ENCODE data around the gene DEPDC1B.
"Not testable (repeated sequence)": the region's sequence is repeated elsewhere in the genome, so short reads cannot be mapped to it uniquely, and the experiment has no call there.

The DEPDC1B gene

GRCh38 chr5:60690326-60690725 is 9.6 kb downstream of the DEPDC1B start:
- DNase-seq: no peak

- DNase-seq: no peak
These were observed 11.0 kb downstream of the DEPDC1B start for GRCh38 chr5:60688980-60689379.

- DNase-seq: no peak
These were observed 11.8 kb downstream of the DEPDC1B start for GRCh38 chr5:60687927-60688720.

- no peak for DNase-seq
These were observed 13.8 kb downstream of the DEPDC1B start for GRCh38 chr5:60686157-60686556.

- no peak for DNase-seq
These were observed 14.3 kb downstream of the DEPDC1B start for GRCh38 chr5:60685700-60686099.

GRCh38 chr5:60685028-60685427 is 14.9 kb downstream of the DEPDC1B start:
- no peak for DNase-seq

- DNase-seq: not testable (repeated sequence)
These were observed 18.0 kb downstream of the DEPDC1B start for GRCh38 chr5:60682007-60682406.

- no peak for DNase-seq
These were observed 20.1 kb downstream of the DEPDC1B start for GRCh38 chr5:60679816-60680215.

GRCh38 chr5:60677850-60678664 is 21.9 kb downstream of the DEPDC1B start:
- no peak for DNase-seq

GRCh38 chr5:60675286-60675685 is 24.7 kb downstream of the DEPDC1B start:
- no peak for DNase-seq

- DNase-seq: no peak
These were observed 25.5 kb downstream of the DEPDC1B start for GRCh38 chr5:60674251-60675069.

- DNase-seq: no peak
These were observed 26.6 kb downstream of the DEPDC1B start for GRCh38 chr5:60673334-60673733.

GRCh38 chr5:60672693-60673264 is 27.2 kb downstream of the DEPDC1B start:
- DNase-seq: no peak

GRCh38 chr5:60671899-60672692 is 27.9 kb downstream of the DEPDC1B start:
- DNase-seq: no peak

GRCh38 chr5:60670749-60671148 is 29.2 kb downstream of the DEPDC1B start:
- DNase-seq: no peak

GRCh38 chr5:60668686-60669304 is 31.2 kb downstream of the DEPDC1B start:
- no peak for DNase-seq

GRCh38 chr5:60651872-60652620 is 47.9 kb downstream of the DEPDC1B start:
- no peak for DNase-seq

- no peak for DNase-seq
These were observed 50.6 kb downstream of the DEPDC1B start for GRCh38 chr5:60649288-60649917.

GRCh38 chr5:60648175-60648574 is 51.8 kb downstream of the DEPDC1B start:
- no peak for DNase-seq

GRCh38 chr5:60640901-60641300 is 59.1 kb downstream of the DEPDC1B start:
- no peak for DNase-seq

Data from activated naive CD4-positive, alpha-beta T cell (primary cell).